ENCODE results near the gene ZBTB14.
A peak's percentile ranks its signal among the peaks of the same experiment; 100 is the strongest.

ZBTB14 gene

GRCh38 chr18:5295231-5295920, at the start of gene ZBTB14:
Gene ZBTB14, minus strand, starts transcription at chr18:5295726. Its CDS starts 2,480 bp downstream, at chr18:5293246.
- peak; percentile 53 for DNase-seq

- DNase-seq = no peak
Measured at GRCh38 chr18:5339202-5339834, 43.8 kb upstream of the ZBTB14 start.

GRCh38 chr18:5334456-5335075, 39.0 kb upstream of the ZBTB14 start:
- no peak for DNase-seq

GRCh38 chr18:5318061-5318700, 22.7 kb upstream of the ZBTB14 start:
- DNase-seq = no peak

- no peak for DNase-seq
Measured at GRCh38 chr18:5317186-5317585, 21.7 kb upstream of the ZBTB14 start.

GRCh38 chr18:5315838-5316237, 20.3 kb upstream of the ZBTB14 start:
- no peak for DNase-seq

- no peak for DNase-seq
Measured at GRCh38 chr18:5311301-5311989, 15.9 kb upstream of the ZBTB14 start.

GRCh38 chr18:5309888-5310470, 14.5 kb upstream of the ZBTB14 start:
- no peak for DNase-seq

- DNase-seq = no peak
Measured at GRCh38 chr18:5305835-5306234, 10.3 kb upstream of the ZBTB14 start.

GRCh38 chr18:5304232-5304631, 8.7 kb upstream of the ZBTB14 start:
- no peak for DNase-seq

GRCh38 chr18:5303636-5304035, 8.1 kb upstream of the ZBTB14 start:
- DNase-seq = no peak

- no peak for DNase-seq
Measured at GRCh38 chr18:5302606-5303005, 7.1 kb upstream of the ZBTB14 start.

GRCh38 chr18:5300476-5301010, 5.0 kb upstream of the ZBTB14 start:
- DNase-seq = no peak

- DNase-seq = no peak
Measured at GRCh38 chr18:5298156-5298852, 2.8 kb upstream of the ZBTB14 start.

GRCh38 chr18:5297597-5297996, 2.1 kb upstream of the ZBTB14 start:
- DNase-seq = no peak

GRCh38 chr18:5296706-5297320, 1.3 kb upstream of the ZBTB14 start:
- DNase-seq = peak; percentile 90

GRCh38 chr18:5295981-5296705, 617 bp upstream of the ZBTB14 start:
- DNase-seq = peak; percentile 89

- peak; percentile 80 for DNase-seq
Measured at GRCh38 chr18:5294457-5295230, 882 bp downstream of the ZBTB14 start.

- no peak for DNase-seq
Measured at GRCh38 chr18:5294113-5294456, 1.4 kb downstream of the ZBTB14 start.

GRCh38 chr18:5288517-5288935, 7.0 kb downstream of the ZBTB14 start:
- no peak for DNase-seq
